Esophagus squamous epithelium (tissue), 4 donors: ENCODE data around the gene PDPK1.

Source experiments
- POLR2A ChIP-seq, 4 donors: fragments of 450-650 bp; IDR thresholded peaks; one replicate each; pipeline ENCODE4 v1.6.1; 2017; ENCODE audit warnings: antibody characterized with exemption in 4 of 4, mild to moderate bottlenecking in 4 of 4, moderate library complexity in 3 of 4
- TF ChIP-seq, protein P1 (sequence below), 6 experiments: fragments of 450-650 bp in 4 of 6; fragments of 200-600 bp in 2 of 6; sonication (generic) in 2 of 6; IDR thresholded peaks; one replicate each; pipeline ENCODE4 v1.5.1; 2016 to 2019; ENCODE audit warnings: antibody characterized with exemption in 6 of 6, mild to moderate bottlenecking in 4 of 6, moderate library complexity in 4 of 6

DNA sequence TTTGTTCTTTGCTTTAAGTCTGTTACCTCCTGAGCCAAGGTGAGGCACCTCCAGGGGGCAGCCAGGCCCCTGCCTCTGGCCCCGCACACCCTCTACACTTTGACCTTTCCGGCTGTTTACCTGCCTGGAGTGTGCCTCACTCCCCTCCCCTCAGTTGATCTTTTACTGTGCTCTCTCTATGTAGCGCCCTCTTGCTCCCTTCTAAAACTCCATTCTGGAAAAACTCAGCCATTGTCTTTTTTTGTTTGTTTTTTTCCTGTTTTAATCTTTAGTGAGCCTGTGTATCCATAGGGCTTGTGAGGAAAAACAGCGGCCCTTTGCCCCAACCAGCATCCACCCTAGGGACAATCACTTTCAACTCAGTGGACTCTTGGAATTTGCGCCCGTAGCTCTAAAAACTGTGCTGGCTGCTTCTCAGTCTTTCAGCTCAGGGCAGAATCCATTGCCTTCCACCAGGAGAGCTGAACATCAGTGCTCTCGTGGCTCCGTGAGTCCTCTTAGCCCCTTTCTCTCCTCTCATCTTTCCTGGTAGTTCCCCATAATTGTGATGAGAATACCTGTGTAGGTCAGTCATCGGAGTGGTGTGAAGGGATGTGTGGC is 13.4 kb upstream of the PDPK1 start:
- TF ChIP-seq, protein P1, sequence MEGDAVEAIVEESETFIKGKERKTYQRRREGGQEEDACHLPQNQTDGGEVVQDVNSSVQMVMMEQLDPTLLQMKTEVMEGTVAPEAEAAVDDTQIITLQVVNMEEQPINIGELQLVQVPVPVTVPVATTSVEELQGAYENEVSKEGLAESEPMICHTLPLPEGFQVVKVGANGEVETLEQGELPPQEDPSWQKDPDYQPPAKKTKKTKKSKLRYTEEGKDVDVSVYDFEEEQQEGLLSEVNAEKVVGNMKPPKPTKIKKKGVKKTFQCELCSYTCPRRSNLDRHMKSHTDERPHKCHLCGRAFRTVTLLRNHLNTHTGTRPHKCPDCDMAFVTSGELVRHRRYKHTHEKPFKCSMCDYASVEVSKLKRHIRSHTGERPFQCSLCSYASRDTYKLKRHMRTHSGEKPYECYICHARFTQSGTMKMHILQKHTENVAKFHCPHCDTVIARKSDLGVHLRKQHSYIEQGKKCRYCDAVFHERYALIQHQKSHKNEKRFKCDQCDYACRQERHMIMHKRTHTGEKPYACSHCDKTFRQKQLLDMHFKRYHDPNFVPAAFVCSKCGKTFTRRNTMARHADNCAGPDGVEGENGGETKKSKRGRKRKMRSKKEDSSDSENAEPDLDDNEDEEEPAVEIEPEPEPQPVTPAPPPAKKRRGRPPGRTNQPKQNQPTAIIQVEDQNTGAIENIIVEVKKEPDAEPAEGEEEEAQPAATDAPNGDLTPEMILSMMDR (IDR thresholded peaks at IDR 0.05): no peak
- TF ChIP-seq POLR2A (IDR thresholded peaks at IDR 0.05): no peak
